H1 (cell line): ENCODE measurements around the gene ANXA7. TPM values are rescaled to one million over a fixed set of nuclear protein-coding genes. Genes with fewer than 3 reads are reported as not detected.

ENCODE experiments used
- CTCF ChIA-PET: fragments of 300-600 bp; sonication (Branson Sonifier 250); formaldehyde crosslinking; loops from one replicate; lab custom pipeline; 2021; ENCODE audit not compliant: partially characterized antibody; lab: Charles Lee
- POLR2A ChIA-PET: fragments of 300-600 bp; sonication (Branson Sonifier 250); formaldehyde crosslinking; loops from one replicate; lab custom pipeline; 2021; ENCODE audit warnings: inconsistent platforms; ENCODE audit not compliant: partially characterized antibody; lab: Charles Lee
- DNase-seq, 2 experiments: peaks; one replicate each; pipeline versions ENCODE4 v3.0.0 to v3.0.0-alpha.2; 2010 to 2022; ENCODE audit warnings: low spot score in 2 of 2, low read depth in 1 of 2, mixed read lengths in 1 of 2
- FAIRE-seq: peaks from 2 replicates; lab custom pipeline; 2011; peaks lifted over from hg19 to GRCh38; lab: Jason Lieb, UNC
- H2AFZ ChIP-seq: 2 replicates; pipeline ENCODE4 v1.8.1; 2012; ENCODE audit warnings: low read length, inconsistent platforms
- H2AK5ac ChIP-seq: 2 replicates; pipeline ENCODE4 v1.6.1; 2013; ENCODE audit warnings: low read depth, low read length
- H2BK120ac ChIP-seq: replicated peaks from 2 replicates; pipeline ENCODE3; 2013; ENCODE audit warnings: low read depth, low read length, inconsistent platforms
- H2BK12ac ChIP-seq: 2 replicates; pipeline ENCODE4 v1.6.1; 2013; ENCODE audit warnings: low read depth, low read length
- H2BK15ac ChIP-seq: 2 replicates; pipeline ENCODE4 v1.6.1; 2013; ENCODE audit warnings: low read length
- H2BK20ac ChIP-seq: 2 replicates; pipeline ENCODE4 v1.6.1; 2013; ENCODE audit warnings: low read length
- H2BK5ac ChIP-seq: 2 replicates; pipeline ENCODE4 v1.6.1; 2013; ENCODE audit warnings: low read depth, low read length
- H3K14ac ChIP-seq: 2 replicates; pipeline ENCODE4 v1.6.1; 2013; ENCODE audit warnings: inconsistent platforms; ENCODE audit not compliant: insufficient read length
- H3K18ac ChIP-seq: 2 replicates; pipeline ENCODE4 v1.6.1; 2013; ENCODE audit warnings: low read length; ENCODE audit errors: extremely low read depth
- H3K23ac ChIP-seq: 2 replicates; pipeline ENCODE4 v1.6.1; 2013; ENCODE audit warnings: inconsistent platforms; ENCODE audit not compliant: insufficient read length
- H3K23me2 ChIP-seq: 2 replicates; pipeline ENCODE4 v1.6.1; 2013; ENCODE audit warnings: low read depth, low read length
- H3K27ac ChIP-seq: 2 replicates; pipeline ENCODE4 v1.6.1; 2011; ENCODE audit warnings: low read depth, low read length, inconsistent platforms
- H3K27me3 ChIP-seq, 4 experiments: replicated peaks in 1 of 4; 1 replicate in 1 of 4; 2 replicates in 3 of 4; pipeline versions ENCODE4 v1.6.1 to v1.8.1; 2011 to 2013; ENCODE audit warnings: low read length in 3 of 4, mild to moderate bottlenecking in 3 of 4, inconsistent platforms in 2 of 4, mixed read lengths in 2 of 4, moderate library complexity in 1 of 4; ENCODE audit not compliant: control insufficient read depth in 3 of 4, insufficient read depth in 3 of 4; ENCODE audit errors: extremely low read depth in 1 of 4
- H3K36me3 ChIP-seq, 4 experiments: 2 replicates each; pipeline versions ENCODE4 v1.6.1 to v1.8.1; 2011 to 2013; ENCODE audit warnings: mild to moderate bottlenecking in 4 of 4, low read length in 3 of 4, moderate library complexity in 2 of 4, control low read depth in 1 of 4, inconsistent platforms in 1 of 4; ENCODE audit not compliant: insufficient read depth in 4 of 4, control insufficient read depth in 2 of 4
- H3K4ac ChIP-seq: replicated peaks from 2 replicates; pipeline ENCODE3; 2013; ENCODE audit warnings: low read length, low read depth, mixed read lengths, inconsistent platforms; ENCODE audit not compliant: insufficient read length
- H3K4me1 ChIP-seq, 4 experiments: replicated peaks in 1 of 4; 1 replicate in 1 of 4; 2 replicates in 3 of 4; pipeline versions ENCODE4 v1.6.1 to v1.8.1; 2011 to 2013; ENCODE audit warnings: low read length in 3 of 4, inconsistent platforms in 2 of 4, mixed read lengths in 1 of 4; ENCODE audit not compliant: insufficient read depth in 4 of 4, control insufficient read depth in 3 of 4
- H3K4me2 ChIP-seq, 2 experiments: 2 replicates each; pipeline versions ENCODE4 v1.6.1 to v1.8.1; 2011 to 2013; ENCODE audit warnings: low read depth in 2 of 2, low read length in 2 of 2, control low read depth in 1 of 2, inconsistent platforms in 1 of 2, mild to moderate bottlenecking in 1 of 2; ENCODE audit not compliant: insufficient read depth in 1 of 2
- H3K4me3 ChIP-seq, 4 experiments: fragments of 200-600, 300-600 bp in 1 of 4; sonication (generic), shearing (Covaris generic), sonication (Bioruptor Twin) in 1 of 4; 2 replicates each; pipeline versions ENCODE4 v1.5.1 to v1.8.1; 2011 to 2016; ENCODE audit warnings: low read length in 4 of 4, low read depth in 3 of 4, control low read depth in 2 of 4, inconsistent platforms in 2 of 4, mild to moderate bottlenecking in 2 of 4, mixed read lengths in 1 of 4, moderate library complexity in 1 of 4; ENCODE audit not compliant: insufficient read depth in 2 of 4; ENCODE audit errors: extremely low read depth in 1 of 4
- H3K56ac ChIP-seq: replicated peaks from 2 replicates; pipeline ENCODE3; 2013; ENCODE audit warnings: low read depth, mild to moderate bottlenecking, mixed read lengths, low read length, inconsistent platforms; ENCODE audit not compliant: insufficient read length
- H3K79me1 ChIP-seq: 2 replicates; pipeline ENCODE4 v1.6.1; 2013; ENCODE audit warnings: low read depth, low read length, control low read depth
- H3K79me2 ChIP-seq, 2 experiments: 2 replicates each; pipeline versions ENCODE4 v1.6.1 to v1.8.1; 2012 to 2013; ENCODE audit warnings: low read length in 2 of 2, mild to moderate bottlenecking in 2 of 2, inconsistent platforms in 1 of 2; ENCODE audit not compliant: insufficient read depth in 2 of 2, control insufficient read depth in 1 of 2
- H3K9ac ChIP-seq, 4 experiments: replicated peaks in 1 of 4; 1 replicate in 1 of 4; 2 replicates in 3 of 4; pipeline versions ENCODE4 v1.6.1 to v1.8.1; 2011 to 2013; ENCODE audit warnings: low read depth in 3 of 4, low read length in 3 of 4, control low read depth in 2 of 4, mild to moderate bottlenecking in 2 of 4, moderate library complexity in 2 of 4, inconsistent platforms in 1 of 4; ENCODE audit errors: extremely low read depth in 1 of 4
- H3K9me3 ChIP-seq, 2 experiments: 2 replicates each; pipeline versions ENCODE4 v1.6.1 to v1.8.1; 2012 to 2013; ENCODE audit warnings: mild to moderate bottlenecking in 2 of 2, moderate library complexity in 2 of 2, control low read depth in 1 of 2, inconsistent platforms in 1 of 2, low read depth in 1 of 2, low read length in 1 of 2, mixed read lengths in 1 of 2; ENCODE audit not compliant: insufficient read depth in 2 of 2
- H4K20me1 ChIP-seq, 2 experiments: replicated peaks in 1 of 2; 2 replicates each; pipeline versions ENCODE3 to v1.8.1; 2011 to 2013; ENCODE audit warnings: inconsistent platforms in 2 of 2, low read length in 2 of 2, mild to moderate bottlenecking in 1 of 2; ENCODE audit not compliant: insufficient read depth in 2 of 2, control insufficient read depth in 1 of 2
- H4K5ac ChIP-seq: 2 replicates; pipeline ENCODE4 v1.6.1; 2013; ENCODE audit warnings: low read length, low read depth, mixed read lengths, inconsistent platforms; ENCODE audit not compliant: insufficient read length
- H4K8ac ChIP-seq: 2 replicates; pipeline ENCODE4 v1.8.0; 2013; ENCODE audit warnings: mild to moderate bottlenecking, moderate library complexity, low read length, inconsistent platforms; ENCODE audit not compliant: insufficient read depth; ENCODE audit errors: extremely low read depth
- H4K91ac ChIP-seq: replicated peaks from 2 replicates; pipeline ENCODE3; 2013; ENCODE audit warnings: low read length, mixed read lengths, inconsistent platforms; ENCODE audit not compliant: insufficient read length
- CREB1 ChIP-seq: IDR thresholded peaks from 2 replicates; pipeline ENCODE4 v1.6.1; 2012; ENCODE audit warnings: inconsistent platforms
- EP300 ChIP-seq, 2 experiments: IDR thresholded peaks; 1 replicate in 1 of 2; 2 replicates in 1 of 2; pipeline ENCODE4 v1.6.1; 2011 to 2012; ENCODE audit warnings: low read depth in 2 of 2, low read length in 2 of 2, mild to moderate bottlenecking in 2 of 2, borderline replicate concordance in 1 of 2, inconsistent platforms in 1 of 2, moderate library complexity in 1 of 2
- HDAC2 ChIP-seq, 2 experiments: fragments of 300-600 bp in 1 of 2; sonication (generic) in 1 of 2; IDR thresholded peaks; 2 replicates each; pipeline ENCODE4 v1.6.1; 2011 to 2012; ENCODE audit warnings: low read depth in 2 of 2, low read length in 2 of 2, mild to moderate bottlenecking in 2 of 2, moderate library complexity in 2 of 2, borderline replicate concordance in 1 of 2, inconsistent platforms in 1 of 2
- PHF8 ChIP-seq: fragments of 200-600 bp; sonication (generic); conservative IDR thresholded peaks from 2 replicates; pipeline ENCODE4 v1.7.1; 2012; ENCODE audit warnings: low read depth, mild to moderate bottlenecking, inconsistent platforms, low read length, moderate library complexity
- POLR2AphosphoS5 ChIP-seq: IDR thresholded peaks from 2 replicates; pipeline ENCODE4 v1.6.1; 2011; ENCODE audit warnings: low read depth, low read length
- TCF12 ChIP-seq: IDR thresholded peaks from 2 replicates; pipeline ENCODE4 v1.6.1; 2011; ENCODE audit warnings: low read depth, mild to moderate bottlenecking, low read length
- YY1 ChIP-seq: IDR thresholded peaks from 2 replicates; pipeline ENCODE4 v1.6.1; 2011; ENCODE audit warnings: low read depth, mild to moderate bottlenecking, low read length
- WGBS, 2 experiments: shearing (Covaris generic) in 1 of 2; methylation state at CpG; one replicate each; pipeline versions ENCODE4 v1.1.6 to v1.1.7; 2013 to 2015; ENCODE audit warnings: low lambda C conversion rate in 2 of 2, mixed read lengths in 2 of 2, inconsistent platforms in 1 of 2, low coverage in 1 of 2, missing lambda C conversion rate in 1 of 2; ENCODE audit not compliant: insufficient replicate concordance in 2 of 2, insufficient coverage in 1 of 2, insufficient read length in 1 of 2; ENCODE audit errors: extremely low coverage in 1 of 2, missing lambda C conversion rate in 1 of 2; 5-methylcytosine and 5-hydroxymethylcytosine counted together
- long read RNA-seq, 2 experiments: library from RNA in 1 of 2; library from capped mRNA in 1 of 2; stranded (forward); transcript quantifications; one replicate each; pipeline ENCODE4 v2.0.0, GENCODE V29; 2021; ENCODE audit warnings: inconsistent platforms in 1 of 2
- polyA minus RNA-seq, 3 experiments: library from RNA; depleted of rRNA, polyadenylated mRNA; stranded (reverse); fragments of >200 nt; gene quantifications; 1 replicate in 2 of 3; 2 replicates in 1 of 3; pipeline ENCODE4 v1.2.3, GENCODE V29; 2011
- polyA plus RNA-seq, 7 experiments: library from polyadenylated mRNA; depleted of rRNA in 3 of 7; stranded (reverse) in 5 of 7; unstranded in 2 of 7; fragments of >200 nt in 5 of 7; fragments of 200-250 nt in 2 of 7; gene quantifications; 1 replicate in 5 of 7; 2 replicates in 1 of 7; 4 replicates in 1 of 7; pipeline versions ENCODE4 v1.2.1 to v1.2.3, GENCODE V29; 2011 to 2013; ENCODE audit warnings: missing spikeins in 2 of 7, mixed read lengths in 2 of 7
- total RNA-seq: library from RNA; stranded (reverse); fragmentation: NEBNext Ultra II Directional; extraction: Animal tissue kit (Norgen Biotek cat#: 25700); gene quantifications from 2 replicates; pipeline ENCODE4 v1.2.1, GENCODE V29; 2021
- TF ChIP-seq, protein P1 (sequence below): IDR thresholded peaks from 2 replicates; pipeline ENCODE4 v1.6.1; 2012; ENCODE audit warnings: inconsistent platforms

ANXA7 gene
- total RNA-seq (59.9 and 63.6 TPM in 2 replicates), polyA plus RNA-seq (2011; rRNA removed) (37.1 and 39.8 TPM in 2 replicates), polyA minus RNA-seq (2011; rRNA and poly(A)+ RNA removed) (70.6 and 76.7 TPM in 2 replicates)
- 46.1 TPM for polyA plus RNA-seq (2011; cell fraction: cytosol; rRNA removed)
- 40.2 TPM for polyA plus RNA-seq (2011; cell fraction: nucleus; rRNA removed)
- 41.1 to 52.1 TPM (median 45.0 TPM) in 4 replicates for polyA plus RNA-seq (2012, experiment 1 of 2)
- 12.6 TPM for polyA plus RNA-seq (2012, experiment 2 of 2)
- polyA plus RNA-seq (2013, experiment 1 of 2): 31.3 TPM
- polyA plus RNA-seq (2013, experiment 2 of 2): 27.6 TPM
- polyA minus RNA-seq (2011; cell fraction: cytosol; rRNA and poly(A)+ RNA removed): 28.3 TPM
- 32.2 TPM for polyA minus RNA-seq (2011; cell fraction: nucleus; rRNA and poly(A)+ RNA removed)
- long read RNA-seq, experiment 1, transcript ANXA7-202 (13 exons, 2,452 nt): major isoform, 9 of 69 reads
- long read RNA-seq, experiment 1, partial matches to known transcripts: 52 of 69 reads
- long read RNA-seq, experiment 1, other reads (novel, unspliced or antisense): 8 of 69 reads
- long read RNA-seq, experiment 2, transcript ANXA7-202 (13 exons, 2,452 nt): major isoform, 63 of 109 reads
- long read RNA-seq, experiment 2, partial matches to known transcripts: 28 of 109 reads
- long read RNA-seq, experiment 2, other reads (novel, unspliced or antisense): 18 of 109 reads

GRCh38 chr10:73413528-73414229, at the start of gene ANXA7:
Gene ANXA7, minus strand, starts transcription at chr10:73414058. Its CDS starts 13,202 bp downstream, at chr10:73400856.
- Histone ChIP-seq H3K4me1 (peaks cover 2 to 8% (median 4%) of the 10 kb centered on the region in 4 experiments; a peak in 5 of 7 replicates), H3K14ac (no peak within 1 kb of the TSS), H2BK5ac (peak within 1 kb of the TSS; percentile 96), H3K27ac (peak within 1 kb of the TSS; percentile 91), H3K27me3 (no peaks in the 10 kb centered on the region), H3K79me1 (peaks cover 2% of the 10 kb centered on the region; the same call in 1 of the 2 replicates), H3K23me2 (peaks cover 7% of the 10 kb centered on the region), H2BK120ac (no peak within 1 kb of the TSS), H3K9me3 (no peaks in the 10 kb centered on the region), H3K56ac (peak within 1 kb of the TSS; percentile 80), H3K9ac (peak within 1 kb of the TSS; percentile 87 to 90 (median 88)), H3K4me3 (peak within 1 kb of the TSS; percentile 88 to 99 (median 92)), H3K79me2 (peaks cover 0 to 41% of the 10 kb centered on the region in 2 experiments; a peak in 3 of 4 replicates), H2BK15ac (no peak within 1 kb of the TSS), H4K8ac (peak within 1 kb of the TSS; percentile 95), H4K91ac (peak within 1 kb of the TSS; percentile 89), H4K5ac (peak within 1 kb of the TSS; percentile 93), H4K20me1 (no peaks in the 10 kb centered on the region), H2BK12ac (no peak within 1 kb of the TSS), H3K23ac (no peak within 1 kb of the TSS), H3K36me3 (no peaks in the 10 kb centered on the region; a peak in 1 of 8 replicates), H3K4ac (peak within 1 kb of the TSS; percentile 95), H2AK5ac (no peak within 1 kb of the TSS), H2AFZ (peak within 1 kb of the TSS; percentile 66), H2BK20ac (no peak within 1 kb of the TSS), H3K4me2 (peak within 1 kb of the TSS; percentile 76 to 91), H3K18ac (peak within 1 kb of the TSS; percentile 88)
- WGBS, 2 experiments: 2% methylated on average over 58 of the region's 62 CpGs; no CpG with 5 or more reads in 1 of the 2 experiments
- ChIA-PET CTCF (no interaction called here), POLR2A (interaction anchor here (1.0 to 3.6 kb wide), 10 partner anchors 10 to 179 kb away, joined by 3 to 21 read pairs (median 4); partner anchors contain the start of genes DNAJC9, MRPS16 and PPP3CB)
- DNase-seq (peak; percentile 62 to 95), FAIRE-seq (no peak)
- TF ChIP-seq HDAC2 (IDR thresholded peaks at IDR 0.05; ENCODE audit: borderline replicate concordance in 1 of 2, low read depth in 2 of 2, low read length in 2 of 2): peak in 1 of 2 experiments; percentile 54; a peak in 1 of 4 replicates
- TF ChIP-seq CREB1: peak; percentile 75
- no peak for TF ChIP-seq TCF12
- TF ChIP-seq YY1: 0 out of 2 replicates have a peak, but pooled peaks have one; percentile 63
- peak; percentile 90 for TF ChIP-seq PHF8
- TF ChIP-seq, protein P1, sequence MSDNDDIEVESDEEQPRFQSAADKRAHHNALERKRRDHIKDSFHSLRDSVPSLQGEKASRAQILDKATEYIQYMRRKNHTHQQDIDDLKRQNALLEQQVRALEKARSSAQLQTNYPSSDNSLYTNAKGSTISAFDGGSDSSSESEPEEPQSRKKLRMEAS: peak; percentile 49; the same call in 1 of the 2 replicates
- no peak for TF ChIP-seq EP300 (IDR thresholded peaks at IDR 0.05; ENCODE audit: borderline replicate concordance in 1 of 2, low read depth in 2 of 2, low read length in 2 of 2)
- peak; percentile 88 for TF ChIP-seq POLR2AphosphoS5
